ENCODE measurements around the gene CUEDC1.
"Not testable (repeated sequence)": the region's sequence is repeated elsewhere in the genome, so short reads cannot be mapped to it uniquely, and the experiment has no call there.

The CUEDC1 gene

GRCh38 chr17:57963149-57963511 lies 7.9 kb upstream of the CUEDC1 start:
- DNase-seq (ENCODE audit: low read depth) = no peak
- no peak for TF ChIP-seq CTCF (conservative IDR thresholded peaks at IDR 0.05; ENCODE audit: low read length)
- H3K4me3 ChIP-seq (ENCODE audit: low read length) = no peak overlapping the region

GRCh38 chr17:57962279-57963148 lies 7.3 kb upstream of the CUEDC1 start:
- no peak overlapping the region for H3K4me3 ChIP-seq (ENCODE audit: low read length)
- no peak for DNase-seq (ENCODE audit: low read depth)
- TF ChIP-seq CTCF (conservative IDR thresholded peaks at IDR 0.05; ENCODE audit: low read length) = no peak

GRCh38 chr17:57959929-57960328 lies 4.7 kb upstream of the CUEDC1 start:
- no peak overlapping the region for H3K4me3 ChIP-seq (ENCODE audit: low read length)
- TF ChIP-seq CTCF (conservative IDR thresholded peaks at IDR 0.05; ENCODE audit: low read length) = no peak
- no peak for DNase-seq (ENCODE audit: low read depth)

GRCh38 chr17:57958391-57958790 lies 3.2 kb upstream of the CUEDC1 start:
- not testable (repeated sequence) for DNase-seq (ENCODE audit: low read depth); H3K4me3 ChIP-seq (ENCODE audit: low read length)

GRCh38 chr17:57957886-57958285 lies 2.7 kb upstream of the CUEDC1 start:
- DNase-seq (ENCODE audit: low read depth) = no peak
- no peak for TF ChIP-seq CTCF (conservative IDR thresholded peaks at IDR 0.05; ENCODE audit: low read length)
- no peak overlapping the region for H3K4me3 ChIP-seq (ENCODE audit: low read length)

GRCh38 chr17:57957120-57957850 lies 2.1 kb upstream of the CUEDC1 start:
- no peak for DNase-seq (ENCODE audit: low read depth)

More at GRCh38 chr17:57957120-57957850, 2.1 kb upstream of the CUEDC1 start:
- no peak overlapping the region for H3K4me3 ChIP-seq (ENCODE audit: low read length)
- TF ChIP-seq CTCF (conservative IDR thresholded peaks at IDR 0.05; ENCODE audit: low read length) = no peak

Measured in AG10803 (cell line).